ENCODE data around the gene ST7. TPM values are rescaled to one million over a fixed set of nuclear protein-coding genes. Genes with fewer than 3 reads are reported as not detected.

The ST7 gene
- total RNA-seq, 2 experiments from 2014 or later = 9.6 to 10.7 TPM

- no peak for TF ChIP-seq EZH2phosphoT487 (IDR thresholded peaks at IDR 0.05; ENCODE audit: borderline replicate concordance, low read depth, low read length)
- TF ChIP-seq CTCF (conservative IDR thresholded peaks at IDR 0.05; ENCODE audit: low read length) = no peak
- intact Hi-C loops (cut with micrococcal nuclease; ENCODE audit: unreplicated experiment) = loop anchor here (1.0 to 10.0 kb wide), 2 partner anchors 91 to 798 kb away; partner anchors contain the start of gene CAPZA2
- TSS peak; percentile 83 for BruUV-seq (replicated peaks)
- H4K20me1 ChIP-seq (ENCODE audit: insufficient read depth, low read length) = peaks cover 7% of the 10 kb centered on the region; the same call in 1 of the 2 replicates
- H3K9me3 ChIP-seq (ENCODE audit: low read length) = no peaks in the 10 kb centered on the region
- H3K79me2 ChIP-seq (ENCODE audit: insufficient read depth, low read depth, low read length) = peaks cover 6% of the 10 kb centered on the region; the same call in 1 of the 2 replicates
- peak; percentile 70 for DNase-seq (ENCODE audit: low spot score)
- H3K4me2 ChIP-seq (ENCODE audit: low read length) = peak overlapping the region; percentile 96
- peak overlapping the region; percentile 83 for H3K4me3 ChIP-seq (ENCODE audit: low read depth, low read length, poor library complexity, severe bottlenecking)
- no peaks in the 10 kb centered on the region for H3K36me3 ChIP-seq (ENCODE audit: insufficient read depth, low read length)
- peak overlapping the region; percentile 64 for H3K27ac ChIP-seq (ENCODE audit: low read depth, low read length, poor library complexity, severe bottlenecking)
- POLR2A ChIA-PET = interaction anchor here (0.7 to 1.1 kb wide), 2 partner anchors 36 to 91 kb away, joined by 4 to 5 read pairs; no protein-coding TSS in a partner anchor
- CTCF ChIA-PET (ENCODE audit: unreplicated experiment) = interaction anchor here (0.6 kb wide), 1 partner anchor 10 kb away, joined by 3 read pairs; no protein-coding TSS in a partner anchor
- H2AFZ ChIP-seq (ENCODE audit: low read length) = peak overlapping the region; percentile 100
- H3K4me1 ChIP-seq (ENCODE audit: insufficient read depth, low read length, poor library complexity, severe bottlenecking) = peaks cover 28% of the 10 kb centered on the region
- no peaks in the 10 kb centered on the region for H3K9me2 ChIP-seq (ENCODE audit: insufficient read depth, low read length)
Measured at GRCh38 chr7:116952635-116953371, 498 bp upstream of the ST7 start.

- intact Hi-C loops (cut with micrococcal nuclease; ENCODE audit: unreplicated experiment) = loop anchor here (1.0 to 10.0 kb wide), 2 partner anchors 92 to 799 kb away; partner anchors contain the start of gene CAPZA2
- H3K36me3 ChIP-seq (ENCODE audit: insufficient read depth, low read length) = no peaks in the 10 kb centered on the region
- H3K4me1 ChIP-seq (ENCODE audit: insufficient read depth, low read length, poor library complexity, severe bottlenecking) = peaks cover 28% of the 10 kb centered on the region
- ChIA-PET CTCF (ENCODE audit: unreplicated experiment) (interaction anchor here (1.5 kb wide), 1 partner anchor 16 kb away, joined by 5 read pairs; no protein-coding TSS in a partner anchor), POLR2A (interaction anchor here (0.6 to 1.5 kb wide), 4 partner anchors 14 to 71 kb away, joined by 3 to 4 read pairs (median 3); no protein-coding TSS in a partner anchor)
- no peak overlapping the region for H3K27ac ChIP-seq (ENCODE audit: low read depth, low read length, poor library complexity, severe bottlenecking)
- peak overlapping the region; percentile 96 for H3K4me2 ChIP-seq (ENCODE audit: low read length)
- TF ChIP-seq CTCF (conservative IDR thresholded peaks at IDR 0.05; ENCODE audit: low read length) (0 out of 2 replicates have a peak, but pooled peaks have one; percentile 16), EZH2phosphoT487 (IDR thresholded peaks at IDR 0.05; ENCODE audit: borderline replicate concordance, low read depth, low read length) (no peak)
- DNase-seq (ENCODE audit: low spot score) = peak; percentile 15
- BruUV-seq (replicated peaks) = no TSS peak
- peak overlapping the region; percentile 94 for H2AFZ ChIP-seq (ENCODE audit: low read length)
- peaks cover 6% of the 10 kb centered on the region; the same call in 1 of the 2 replicates for H3K79me2 ChIP-seq (ENCODE audit: insufficient read depth, low read depth, low read length)
- peak overlapping the region; percentile 83 for H3K4me3 ChIP-seq (ENCODE audit: low read depth, low read length, poor library complexity, severe bottlenecking)
- no peaks in the 10 kb centered on the region for H3K9me2 ChIP-seq (ENCODE audit: insufficient read depth, low read length)
- no peaks in the 10 kb centered on the region for H3K9me3 ChIP-seq (ENCODE audit: low read length)
- peaks cover 7% of the 10 kb centered on the region; the same call in 1 of the 2 replicates for H4K20me1 ChIP-seq (ENCODE audit: insufficient read depth, low read length)
Measured at GRCh38 chr7:116953906-116954838, 871 bp downstream of the ST7 start.

Data from OCI-LY7 (cell line).